Measurements from ENCODE around the gene NUP210L.

NUP210L gene

GRCh38 chr1:154154534-154155191 lies at the start of gene NUP210L:
TSS of gene NUP210L (minus strand) at chr1:154155073.
- in situ Hi-C loops (cut with MboI; ENCODE audit: low sequenced_read_pairs): no loop called here

DNA sequence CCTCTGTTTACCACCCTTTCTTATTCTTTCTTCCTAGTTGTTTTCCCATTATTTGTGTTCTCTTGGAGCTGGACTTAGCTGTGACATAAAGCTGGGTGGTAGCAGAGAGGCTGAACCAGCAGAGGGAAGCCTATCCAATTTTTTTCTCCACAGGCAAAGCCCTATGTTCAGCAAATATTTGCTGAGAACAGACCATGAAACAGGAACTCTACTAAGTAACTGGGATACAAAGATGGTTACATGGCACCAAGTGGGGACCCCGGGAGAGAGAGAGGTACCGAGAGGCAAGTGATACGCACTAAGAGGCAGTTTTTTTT lies 44.6 kb upstream of the NUP210L start:
- in situ Hi-C loops (cut with MboI; ENCODE audit: low sequenced_read_pairs): no loop called here

DNA sequence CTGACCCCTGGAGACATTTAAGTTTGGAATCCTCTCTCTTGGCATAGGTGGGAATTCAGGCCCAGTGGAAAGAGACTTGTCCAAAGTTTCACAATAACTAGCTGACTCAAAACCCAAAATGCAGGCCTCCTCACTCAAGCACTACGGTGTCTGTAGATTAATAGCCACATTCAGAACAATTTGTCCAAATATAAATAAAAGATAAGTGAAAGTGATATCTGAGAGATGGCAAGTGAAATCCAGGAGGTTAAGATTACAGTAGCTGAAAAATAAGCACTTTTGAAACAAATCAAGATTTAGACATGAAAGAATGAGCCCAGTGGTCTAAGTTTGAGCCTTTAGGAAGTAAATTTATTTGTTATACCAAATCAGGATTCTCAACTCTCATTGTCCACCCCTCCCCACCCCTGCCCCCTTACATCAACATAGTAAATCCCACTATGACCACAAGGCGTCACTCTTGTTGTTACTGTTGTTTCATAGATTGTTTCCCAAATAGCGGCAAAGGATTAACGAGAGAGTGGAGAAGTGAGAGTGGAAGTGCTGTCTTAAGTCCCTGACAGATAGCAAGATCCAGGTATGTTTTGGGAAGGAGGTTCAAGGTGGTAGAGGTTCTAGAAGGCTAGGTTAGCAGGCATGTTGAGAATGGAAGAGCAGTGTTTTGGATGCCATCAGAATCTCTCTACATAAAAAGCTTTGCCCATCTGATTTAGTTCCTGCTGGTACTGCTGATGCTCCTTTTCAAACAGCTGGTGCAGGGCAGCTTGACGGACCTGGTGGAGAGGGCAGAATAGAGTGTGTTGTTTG lies 44.1 kb upstream of the NUP210L start:
- in situ Hi-C loops (cut with MboI; ENCODE audit: low sequenced_read_pairs): no loop called here

DNA sequence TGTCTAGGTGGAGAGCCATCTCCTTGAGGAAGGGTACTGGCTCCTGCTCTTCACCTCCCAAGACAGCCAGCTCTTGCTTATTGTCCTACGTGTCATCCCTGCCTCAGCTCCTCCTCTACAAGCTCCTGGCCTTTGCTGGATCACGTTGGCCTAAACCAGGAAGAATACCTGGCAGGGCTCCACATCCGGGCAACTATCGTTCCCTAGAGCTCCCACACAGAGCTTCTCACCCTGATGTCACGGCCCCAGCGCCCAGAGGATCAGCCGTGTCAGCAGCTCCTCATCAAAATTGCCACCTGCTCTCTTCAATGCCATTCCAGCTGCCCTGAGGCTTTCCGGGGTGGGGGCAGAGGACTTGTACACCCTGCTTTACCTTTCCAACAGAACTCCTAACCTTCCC lies 38.9 kb upstream of the NUP210L start:
- in situ Hi-C loops (cut with MboI; ENCODE audit: low sequenced_read_pairs): no loop called here

GRCh38 chr1:154192476-154192875 lies 37.6 kb upstream of the NUP210L start:
- in situ Hi-C loops (cut with MboI; ENCODE audit: low sequenced_read_pairs): no loop called here

GRCh38 chr1:154191990-154192461 lies 37.2 kb upstream of the NUP210L start, which contains the start of gene TPM3:
TSS of gene TPM3 (minus strand) at chr1:154192100. CDS start at chr1:154192018, 82 bp downstream.
- in situ Hi-C loops (cut with MboI; ENCODE audit: low sequenced_read_pairs): no loop called here

- in situ Hi-C loops (cut with MboI; ENCODE audit: low sequenced_read_pairs): no loop called here
Measured at GRCh38 chr1:154190550-154190949, 35.7 kb upstream of the NUP210L start.

- in situ Hi-C loops (cut with MboI; ENCODE audit: low sequenced_read_pairs): no loop called here
Measured at GRCh38 chr1:154186852-154187501, 32.1 kb upstream of the NUP210L start.

DNA sequence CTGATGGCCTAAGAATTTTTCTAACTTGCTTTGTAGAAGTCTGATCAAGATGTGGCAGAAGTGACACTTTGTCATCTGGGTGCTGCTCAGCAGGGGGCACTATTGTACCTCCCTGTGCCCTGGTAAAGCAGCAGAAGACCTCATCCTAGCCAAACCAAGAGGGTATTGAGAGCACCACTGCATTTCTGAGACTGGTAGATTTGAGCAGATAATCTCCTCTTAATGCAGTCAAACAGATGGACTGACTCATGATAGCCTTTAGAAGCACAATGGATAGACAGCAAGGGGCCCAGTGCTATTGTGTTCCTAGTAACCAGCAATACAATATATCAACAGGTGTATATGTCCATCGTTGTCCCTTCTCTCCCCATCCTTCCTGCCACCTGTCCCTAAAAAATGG lies 31.3 kb upstream of the NUP210L start:
- in situ Hi-C loops (cut with MboI; ENCODE audit: low sequenced_read_pairs): no loop called here

- in situ Hi-C loops (cut with MboI; ENCODE audit: low sequenced_read_pairs): no loop called here
Measured at GRCh38 chr1:154183046-154183915, 28.4 kb upstream of the NUP210L start.

- in situ Hi-C loops (cut with MboI; ENCODE audit: low sequenced_read_pairs): no loop called here
Measured at GRCh38 chr1:154182344-154183045, 27.6 kb upstream of the NUP210L start.

DNA sequence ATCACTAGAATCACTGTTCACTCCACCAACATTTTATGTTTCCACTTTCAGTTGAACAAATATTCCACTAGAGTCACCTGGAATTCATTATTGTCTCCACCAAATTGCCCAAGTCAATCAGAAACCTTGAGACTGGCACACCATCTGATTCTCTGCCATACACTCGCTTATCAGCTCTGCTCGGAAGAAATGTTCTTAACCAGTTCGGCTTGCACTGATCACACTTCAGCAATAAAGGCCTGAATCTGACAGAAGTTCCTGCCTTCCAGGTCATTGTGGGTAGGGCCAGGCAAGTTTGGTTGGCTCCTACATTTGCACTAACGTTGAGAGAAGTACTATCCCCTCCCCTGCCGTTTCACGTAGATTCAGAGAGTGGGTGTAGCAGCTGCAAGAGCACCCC lies 27.1 kb upstream of the NUP210L start:
- in situ Hi-C loops (cut with MboI; ENCODE audit: low sequenced_read_pairs): no loop called here

GRCh38 chr1:154179946-154180687 lies 25.2 kb upstream of the NUP210L start:
- in situ Hi-C loops (cut with MboI; ENCODE audit: low sequenced_read_pairs): no loop called here

- in situ Hi-C loops (cut with MboI; ENCODE audit: low sequenced_read_pairs): no loop called here
Measured at GRCh38 chr1:154178911-154179811, 24.3 kb upstream of the NUP210L start.

GRCh38 chr1:154178013-154178412 lies 23.1 kb upstream of the NUP210L start:
- in situ Hi-C loops (cut with MboI; ENCODE audit: low sequenced_read_pairs): no loop called here

- in situ Hi-C loops (cut with MboI; ENCODE audit: low sequenced_read_pairs): no loop called here
Measured at GRCh38 chr1:154176337-154176736, 21.5 kb upstream of the NUP210L start.

- in situ Hi-C loops (cut with MboI; ENCODE audit: low sequenced_read_pairs): no loop called here
Measured at GRCh38 chr1:154174654-154175053, 19.8 kb upstream of the NUP210L start.

- in situ Hi-C loops (cut with MboI; ENCODE audit: low sequenced_read_pairs): no loop called here
Measured at GRCh38 chr1:154171880-154172279, 17.0 kb upstream of the NUP210L start.

GRCh38 chr1:154171223-154171583 lies 16.3 kb upstream of the NUP210L start:
- in situ Hi-C loops (cut with MboI; ENCODE audit: low sequenced_read_pairs): no loop called here
